Measurements from ENCODE around the gene HES4. TPM values are rescaled to one million over a fixed set of nuclear protein-coding genes. Genes with fewer than 3 reads are reported as not detected.
"Not testable (repeated sequence)": the region's sequence is repeated elsewhere in the genome, so short reads cannot be mapped to it uniquely, and the experiment has no call there.

The HES4 gene
- polyA plus RNA-seq, 1 of the 3 experiments (the other 2 are of a cell fraction): 4.7 TPM

- 8% methylated on average over 19 of the region's 30 CpGs for WGBS (ENCODE audit: low lambda C conversion rate)
- Histone ChIP-seq H3K9me3 (peaks cover 4% of the 10 kb centered on the region; the same call in 1 of the 2 replicates), H3K27ac (ENCODE audit: low read depth in 2 of 2, low read length in 1 of 2) (no peak overlapping the region), H3F3A (replicated peaks; ENCODE audit: insufficient read depth) (no peaks in the 10 kb centered on the region), H3K27me3 (ENCODE audit: insufficient read depth) (peaks cover 7% of the 10 kb centered on the region; the same call in 1 of the 2 replicates), H3K4me2 (no peak overlapping the region), H3K9ac (no peak overlapping the region), H3K9me2 (no peaks in the 10 kb centered on the region), H3K79me2 (ENCODE audit: insufficient read depth) (no peaks in the 10 kb centered on the region), H4K20me1 (ENCODE audit: insufficient read depth) (no peaks in the 10 kb centered on the region), H3K4me3 (ENCODE audit: low read depth in 2 of 2, low read length in 1 of 2) (no peak overlapping the region), H3K36me3 (replicated peaks in 1 of 2; ENCODE audit: control insufficient read depth in 1 of 2, insufficient read depth in 2 of 2, low read length in 1 of 2) (no peaks in the 10 kb centered on the region), H3K4me1 (ENCODE audit: control insufficient read depth in 1 of 2, insufficient read depth in 2 of 2, low read depth in 1 of 2, low read length in 1 of 2) (peaks cover 0 to 10% of the 10 kb centered on the region in 2 experiments; a peak in 1 of 4 replicates), H2AFZ (ENCODE audit: low read depth) (no peak overlapping the region)
- ChIA-PET POLR2A (no interaction called here), CTCF (interaction anchor here (1.0 to 13.2 kb wide), 5 partner anchors 13 to 68 kb away, joined by 3 to 246 read pairs (median 5); partner anchors contain the start of gene PERM1)
- DNase-seq: peak; percentile 52
- TF ChIP-seq TCF12 (IDR thresholded peaks at IDR 0.05) (no peak), TAF1 (IDR thresholded peaks at IDR 0.05; ENCODE audit: borderline replicate concordance, low read depth, low read length) (no peak), MXI1 (IDR thresholded peaks at IDR 0.05; ENCODE audit: low read depth, low read length) (no peak), GATA2 (CRISPR knock-in tag; IDR thresholded peaks at IDR 0.05) (peak; percentile 19; the same call in 1 of the 2 replicates), RAD21 (IDR thresholded peaks at IDR 0.05; ENCODE audit: low read length) (no peak)
Measured at GRCh38 chr1:995665-996633, 3.9 kb downstream of the HES4 start.

DNA sequence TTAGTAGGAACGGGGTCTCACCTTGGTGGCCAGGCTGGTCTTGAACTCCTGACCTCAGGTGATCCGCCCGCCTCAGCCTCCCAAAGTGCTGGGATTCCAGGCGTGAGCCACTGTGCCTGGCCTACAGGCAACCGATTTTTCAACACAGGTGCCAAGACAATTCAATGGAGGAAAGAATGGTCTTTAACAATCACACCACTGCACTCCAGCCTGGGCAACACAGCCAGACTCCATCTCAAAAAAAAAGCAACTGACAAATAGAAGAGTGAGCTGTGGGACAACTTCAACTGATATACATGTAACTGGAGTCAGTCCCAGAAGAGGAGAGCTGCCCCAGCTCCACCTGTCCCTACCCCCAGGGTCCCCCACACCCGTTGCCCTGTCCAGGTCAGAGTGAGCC lies 5.4 kb downstream of the HES4 start:
- CTCF ChIA-PET: interaction anchor here (0.9 to 13.2 kb wide), 5 partner anchors 11 to 216 kb away, joined by 3 to 246 read pairs (median 3); partner anchors contain the start of gene PERM1
- 11% methylated on average over 2 of the region's 6 CpGs for WGBS (ENCODE audit: low lambda C conversion rate)

GRCh38 chr1:993379-993995 lies 6.4 kb downstream of the HES4 start:
- H3K9me3 ChIP-seq: peaks cover 4% of the 10 kb centered on the region; the same call in 1 of the 2 replicates
- WGBS (ENCODE audit: low lambda C conversion rate): 43% methylated on average over 9 of the region's 15 CpGs
- POLR2A ChIA-PET: interaction anchor here (0.7 kb wide), 1 partner anchor 26 kb away, joined by 6 read pairs; no protein-coding TSS in a partner anchor
- H4K20me1 ChIP-seq (ENCODE audit: insufficient read depth): no peaks in the 10 kb centered on the region
- no peaks in the 10 kb centered on the region for H3F3A ChIP-seq (replicated peaks; ENCODE audit: insufficient read depth)
- no peak overlapping the region for H3K4me3 ChIP-seq (ENCODE audit: low read depth in 2 of 2, low read length in 1 of 2)
- peaks cover 0 to 3% of the 10 kb centered on the region in 2 experiments; a peak in 1 of 4 replicates for H3K4me1 ChIP-seq (ENCODE audit: control insufficient read depth in 1 of 2, insufficient read depth in 2 of 2, low read depth in 1 of 2, low read length in 1 of 2)
- H3K36me3 ChIP-seq (replicated peaks in 1 of 2; ENCODE audit: control insufficient read depth in 1 of 2, insufficient read depth in 2 of 2, low read length in 1 of 2): no peaks in the 10 kb centered on the region
- no peaks in the 10 kb centered on the region for H3K9me2 ChIP-seq
- no peaks in the 10 kb centered on the region for H3K79me2 ChIP-seq (ENCODE audit: insufficient read depth)
- peak; percentile 15 for DNase-seq
- H3K27ac ChIP-seq (ENCODE audit: low read depth in 2 of 2, low read length in 1 of 2): no peak overlapping the region
- CTCF ChIA-PET: interaction anchor here (0.8 to 13.2 kb wide), 6 partner anchors 9 to 71 kb away, joined by 3 to 246 read pairs (median 4); partner anchors contain the start of gene PERM1
- H2AFZ ChIP-seq (ENCODE audit: low read depth): no peak overlapping the region
- H3K4me2 ChIP-seq: no peak overlapping the region
- H3K27me3 ChIP-seq (ENCODE audit: insufficient read depth): peaks cover 4% of the 10 kb centered on the region; the same call in 1 of the 2 replicates
- H3K9ac ChIP-seq: no peak overlapping the region
- TF ChIP-seq CHD2 (IDR thresholded peaks at IDR 0.05; ENCODE audit: low read length, partially characterized antibody) (no peak), EZH2phosphoT487 (IDR thresholded peaks at IDR 0.05; ENCODE audit: borderline replicate concordance, low read depth) (no peak), RFX5 (IDR thresholded peaks at IDR 0.05; ENCODE audit: low read length) (no peak), RCOR1 (IDR thresholded peaks at IDR 0.05; ENCODE audit: low read length) (no peak), NRF1 (IDR thresholded peaks at IDR 0.05; ENCODE audit: low read depth, low read length) (no peak), FOXM1 (IDR thresholded peaks at IDR 0.05; ENCODE audit: low read depth) (no peak), RAD21 (IDR thresholded peaks at IDR 0.05; ENCODE audit: low read length) (no peak), REST (IDR thresholded peaks at IDR 0.05; ENCODE audit: low read depth, low read length) (no peak), RXRA (IDR thresholded peaks at IDR 0.05; ENCODE audit: borderline replicate concordance, low read depth) (no peak), FOXJ3 (CRISPR knock-in tag; IDR thresholded peaks at IDR 0.05) (no peak)
- TF ChIP-seq, protein P1, sequence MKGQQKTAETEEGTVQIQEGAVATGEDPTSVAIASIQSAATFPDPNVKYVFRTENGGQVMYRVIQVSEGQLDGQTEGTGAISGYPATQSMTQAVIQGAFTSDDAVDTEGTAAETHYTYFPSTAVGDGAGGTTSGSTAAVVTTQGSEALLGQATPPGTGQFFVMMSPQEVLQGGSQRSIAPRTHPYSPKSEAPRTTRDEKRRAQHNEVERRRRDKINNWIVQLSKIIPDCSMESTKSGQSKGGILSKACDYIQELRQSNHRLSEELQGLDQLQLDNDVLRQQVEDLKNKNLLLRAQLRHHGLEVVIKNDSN (IDR thresholded peaks at IDR 0.05; ENCODE audit: borderline replicate concordance, low read depth): no peak

More for the DNA sequence above, 5.4 kb downstream of the HES4 start:
- DNase-seq: peak; percentile 12
- H3K4me1 ChIP-seq (ENCODE audit: control insufficient read depth in 1 of 2, insufficient read depth in 2 of 2, low read depth in 1 of 2, low read length in 1 of 2); H3K9me3 ChIP-seq; H3K79me2 ChIP-seq (ENCODE audit: insufficient read depth); H3K9me2 ChIP-seq; H3K9ac ChIP-seq; H3F3A ChIP-seq (replicated peaks; ENCODE audit: insufficient read depth); H3K4me2 ChIP-seq; H3K27me3 ChIP-seq (ENCODE audit: insufficient read depth); H4K20me1 ChIP-seq (ENCODE audit: insufficient read depth); H3K36me3 ChIP-seq (replicated peaks in 1 of 2; ENCODE audit: control insufficient read depth in 1 of 2, insufficient read depth in 2 of 2, low read length in 1 of 2); H3K27ac ChIP-seq (ENCODE audit: low read depth in 2 of 2, low read length in 1 of 2); POLR2A ChIA-PET; H3K4me3 ChIP-seq (ENCODE audit: low read depth in 2 of 2, low read length in 1 of 2); H2AFZ ChIP-seq (ENCODE audit: low read depth): not testable (repeated sequence)
